GM19463 (cell line): ENCODE measurements around the gene OR4L1.
"Not testable (repeated sequence)": the region's sequence is repeated elsewhere in the genome, so short reads cannot be mapped to it uniquely, and the experiment has no call there.

ENCODE experiments used
- ATAC-seq: cut with Tn5 transposase; IDR thresholded peaks from one replicate; pipeline ENCODE4 v1.9.1; 2021; ENCODE audit warnings: mild to moderate bottlenecking, moderate library complexity; ENCODE audit not compliant: unreplicated experiment

Gene OR4L1, protein sequence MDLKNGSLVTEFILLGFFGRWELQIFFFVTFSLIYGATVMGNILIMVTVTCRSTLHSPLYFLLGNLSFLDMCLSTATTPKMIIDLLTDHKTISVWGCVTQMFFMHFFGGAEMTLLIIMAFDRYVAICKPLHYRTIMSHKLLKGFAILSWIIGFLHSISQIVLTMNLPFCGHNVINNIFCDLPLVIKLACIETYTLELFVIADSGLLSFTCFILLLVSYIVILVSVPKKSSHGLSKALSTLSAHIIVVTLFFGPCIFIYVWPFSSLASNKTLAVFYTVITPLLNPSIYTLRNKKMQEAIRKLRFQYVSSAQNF

DNA sequence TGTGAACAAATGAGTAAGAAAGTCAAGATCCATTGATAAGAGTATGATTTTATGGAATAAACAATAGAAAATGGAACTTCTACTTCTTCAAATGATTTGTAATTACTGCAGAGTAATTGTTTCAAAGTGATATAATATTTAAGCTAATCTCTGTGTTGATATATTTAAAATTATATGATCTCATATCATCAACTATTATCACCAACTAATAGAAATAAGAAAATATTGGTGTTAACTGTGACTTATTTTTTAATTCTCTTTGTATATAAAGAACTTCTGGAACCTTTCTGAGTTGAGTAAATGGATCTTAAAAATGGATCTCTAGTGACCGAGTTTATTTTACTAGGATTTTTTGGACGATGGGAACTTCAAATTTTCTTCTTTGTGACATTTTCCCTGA, at the start of gene OR4L1:
Gene OR4L1 (plus strand): TSS at position 301 of the 400 bp plus-strand sequence. CDS start 0 bp downstream, at position 301.
- no peak for ATAC-seq

DNA sequence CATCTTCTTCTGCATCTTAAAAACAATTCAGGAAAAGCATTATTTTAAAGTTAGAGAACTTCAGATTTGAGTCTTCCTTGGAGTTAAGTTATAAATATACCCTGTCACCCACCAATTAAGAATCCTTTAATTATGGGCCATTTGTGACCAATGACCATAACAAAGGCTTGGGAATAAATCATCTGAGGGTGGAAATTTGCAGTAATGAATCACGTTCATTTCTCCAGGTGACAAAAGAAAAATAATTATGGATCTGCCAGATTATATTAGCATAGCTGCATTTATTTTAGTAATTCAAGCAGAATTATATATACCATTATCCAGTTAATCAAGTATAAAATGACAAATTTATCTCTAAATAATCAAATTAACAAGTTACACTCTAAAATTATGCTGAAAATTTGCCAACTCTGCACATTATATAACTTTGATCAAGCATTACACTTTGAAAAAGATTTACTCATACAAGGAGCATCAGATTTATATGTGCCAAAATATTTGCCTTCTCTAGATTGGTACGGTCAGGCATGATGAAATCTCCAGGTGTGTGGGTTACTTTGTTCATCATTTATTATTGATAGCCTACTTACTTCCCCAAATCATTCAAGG, 40.5 kb upstream of the OR4L1 start, which contains the start of gene OR4K14:
Gene OR4K14 (minus strand): TSS at position 51 of the 609 bp plus-strand sequence. CDS start 4,114 bp downstream, outside the sequence.
- no peak for ATAC-seq

DNA sequence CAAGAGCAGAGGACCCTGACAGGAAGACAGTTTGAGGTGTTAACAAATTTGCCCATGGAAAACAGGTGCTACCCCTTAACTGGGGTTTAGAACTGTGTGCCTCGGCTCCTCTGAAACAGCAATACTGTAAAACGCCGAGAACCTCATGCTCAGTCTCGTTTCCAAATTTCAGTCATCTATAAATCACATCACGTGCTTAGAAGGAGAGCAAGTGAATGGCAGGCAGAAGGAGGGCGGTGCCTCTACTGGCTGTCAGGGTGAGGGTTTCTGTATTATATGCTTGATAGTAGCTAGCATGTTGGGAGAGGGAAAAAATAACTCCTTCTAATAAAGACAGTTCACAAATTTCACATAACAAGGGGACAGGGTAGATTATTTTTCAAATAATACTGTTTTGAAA, 28.8 kb upstream of the OR4L1 start:
- no peak for ATAC-seq

DNA sequence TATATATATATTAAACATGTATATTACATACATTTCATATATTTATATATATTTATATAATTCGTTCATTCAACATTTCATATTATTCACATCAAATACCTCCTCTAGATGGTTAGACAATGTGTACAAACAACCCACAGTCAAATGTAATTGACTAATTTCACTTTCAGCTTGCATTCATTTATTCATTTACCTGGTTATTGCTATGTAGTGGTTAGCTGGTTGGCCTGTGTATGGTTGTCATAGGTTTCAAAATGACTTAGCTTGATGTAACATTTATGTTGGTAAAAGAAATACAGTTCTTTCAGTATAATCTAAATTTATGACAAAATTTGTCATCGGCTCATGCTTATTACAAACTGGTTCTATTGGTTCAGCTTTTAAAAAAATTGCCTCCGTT, 24.4 kb upstream of the OR4L1 start:
- ATAC-seq: no peak

DNA sequence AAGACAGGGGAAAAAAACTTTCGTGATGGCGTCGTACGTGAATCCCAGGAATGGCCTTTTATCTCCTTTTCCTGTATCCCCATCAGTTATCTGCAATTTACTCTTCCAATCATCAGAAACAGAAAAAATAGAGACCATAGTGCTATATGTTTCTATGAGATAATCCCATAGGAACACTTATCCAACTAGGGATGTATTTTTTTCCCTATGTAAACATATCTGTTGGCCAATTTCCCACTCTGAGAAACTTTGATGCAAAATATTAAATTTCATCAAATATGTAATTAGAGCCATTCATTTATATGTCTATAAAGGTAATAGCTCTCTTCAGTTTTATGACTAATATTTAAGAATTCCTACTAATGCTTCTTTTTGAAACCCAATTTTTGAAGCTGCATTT, 23.9 kb upstream of the OR4L1 start, which contains the start of gene OR4K13:
Gene OR4K13 (minus strand): TSS at position 101 of the 400 bp plus-strand sequence. CDS start 1,280 bp downstream, outside the sequence.
- no peak for ATAC-seq

DNA sequence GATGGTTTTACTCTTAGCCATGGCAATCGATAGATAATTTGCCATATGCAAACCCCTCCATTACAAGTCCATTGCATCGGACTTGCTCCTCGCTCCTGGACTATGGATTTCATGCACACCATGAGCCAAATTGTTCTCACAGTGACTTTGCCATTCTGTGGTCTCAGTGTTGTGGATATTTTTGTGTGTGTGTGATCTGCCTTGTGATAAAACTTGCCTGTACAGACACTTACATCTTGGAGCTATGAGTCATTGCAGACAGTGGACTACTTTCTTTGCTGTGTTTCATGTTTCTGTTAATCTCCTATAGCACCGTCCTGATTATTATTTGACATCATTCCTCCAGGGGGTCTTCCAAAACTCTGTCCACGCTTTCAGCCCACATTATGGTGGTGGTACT, 15.6 kb upstream of the OR4L1 start:
- ATAC-seq: no peak

DNA sequence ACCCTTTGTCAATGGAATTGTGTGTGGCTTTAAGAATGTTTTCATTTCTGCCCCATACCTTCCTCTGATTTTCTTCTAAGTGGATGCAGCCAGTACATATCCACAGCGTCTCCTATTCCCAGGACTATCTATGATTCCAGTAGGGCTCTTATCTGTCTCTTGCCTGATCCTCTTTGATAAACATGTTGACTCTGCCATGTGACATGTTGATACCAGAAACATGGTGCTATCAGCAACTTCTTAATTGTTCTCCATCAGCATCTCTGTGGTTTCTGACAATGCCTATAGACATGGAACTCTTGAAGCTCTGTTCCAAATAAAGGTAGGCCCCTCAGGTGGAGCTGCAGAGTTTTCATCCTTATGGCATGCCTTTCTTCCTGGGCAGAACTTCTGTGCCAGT, 11.6 kb upstream of the OR4L1 start:
- no peak for ATAC-seq

DNA sequence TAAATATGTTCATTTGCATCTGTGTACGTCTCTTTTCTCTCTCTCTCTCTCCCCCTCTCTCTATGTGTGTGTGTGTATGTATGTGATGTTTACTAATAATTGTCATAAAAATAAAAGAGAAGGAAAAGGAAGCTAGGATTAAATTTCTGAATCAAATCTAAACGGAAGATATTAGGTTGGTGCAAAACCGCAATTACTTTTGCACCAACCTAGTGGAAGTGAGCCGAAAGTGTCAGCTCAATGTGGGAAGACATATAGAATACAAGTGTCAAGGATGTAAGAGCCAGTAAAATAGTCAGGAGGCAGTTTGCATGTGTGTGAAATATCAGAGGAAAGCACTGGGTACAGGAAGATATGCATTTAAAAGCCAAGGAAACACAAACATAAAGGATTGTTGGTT, 32.2 kb downstream of the OR4L1 start:
- ATAC-seq: no peak

DNA sequence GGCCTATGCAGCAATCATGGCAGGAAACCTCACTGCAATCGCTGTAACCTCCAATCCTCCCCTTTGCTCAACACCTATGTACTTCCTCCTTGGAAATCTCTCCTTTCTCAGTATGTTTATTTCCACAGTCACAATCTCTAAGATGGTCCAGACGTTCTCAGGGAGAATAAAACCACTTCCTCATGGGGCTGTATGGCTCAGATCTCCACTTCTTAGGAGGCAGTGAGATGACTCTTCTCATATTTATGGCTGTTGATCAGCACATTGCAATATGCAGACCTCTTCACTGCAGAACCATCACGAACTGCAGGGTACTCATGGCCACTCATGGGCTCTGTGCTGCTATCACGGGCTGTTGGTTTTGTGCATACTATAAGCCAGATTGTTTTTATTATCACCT, 33.6 kb downstream of the OR4L1 start:
- ATAC-seq: no peak

DNA sequence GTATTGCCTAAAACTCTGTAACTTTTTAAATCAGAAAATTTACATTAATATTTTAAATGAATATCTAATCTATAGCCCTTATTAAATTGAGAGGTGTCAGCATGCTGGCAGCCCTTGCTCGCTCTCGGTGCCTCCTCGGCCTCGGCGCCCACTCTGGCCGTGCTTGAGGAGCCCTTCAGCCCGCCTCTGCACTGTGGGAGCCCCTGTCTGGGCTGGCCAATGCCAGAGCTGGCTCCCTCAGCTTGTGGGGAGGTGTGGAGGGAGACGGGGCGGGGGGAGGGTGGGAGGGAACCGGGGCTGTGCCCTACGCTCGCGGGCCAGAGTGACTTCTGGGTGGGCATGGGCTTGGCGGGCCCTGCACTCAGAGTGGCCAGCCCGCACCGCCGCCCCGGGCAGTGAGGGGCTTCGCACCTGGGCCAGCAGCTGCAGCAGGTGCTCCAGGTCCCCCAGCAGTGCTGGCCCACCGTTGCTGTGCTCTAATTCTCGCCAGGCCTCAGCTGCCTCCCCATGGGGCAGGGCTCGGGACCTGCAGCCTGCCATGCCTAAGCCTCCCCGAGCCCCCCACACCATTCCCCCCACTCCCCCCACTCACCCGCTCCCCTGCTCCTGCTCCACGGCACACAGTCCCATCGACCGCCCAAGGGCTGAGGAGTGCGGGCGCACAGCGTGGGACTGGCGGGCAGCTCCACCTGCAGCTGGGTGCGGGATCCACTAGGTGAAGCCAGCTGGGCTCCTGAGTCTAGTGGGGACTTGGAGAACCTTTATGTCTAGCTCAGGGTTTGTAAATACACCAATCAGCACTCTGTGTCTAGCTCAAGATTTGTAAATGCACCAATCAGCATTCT, 39.3 kb downstream of the OR4L1 start:
- ATAC-seq: not testable (repeated sequence)

DNA sequence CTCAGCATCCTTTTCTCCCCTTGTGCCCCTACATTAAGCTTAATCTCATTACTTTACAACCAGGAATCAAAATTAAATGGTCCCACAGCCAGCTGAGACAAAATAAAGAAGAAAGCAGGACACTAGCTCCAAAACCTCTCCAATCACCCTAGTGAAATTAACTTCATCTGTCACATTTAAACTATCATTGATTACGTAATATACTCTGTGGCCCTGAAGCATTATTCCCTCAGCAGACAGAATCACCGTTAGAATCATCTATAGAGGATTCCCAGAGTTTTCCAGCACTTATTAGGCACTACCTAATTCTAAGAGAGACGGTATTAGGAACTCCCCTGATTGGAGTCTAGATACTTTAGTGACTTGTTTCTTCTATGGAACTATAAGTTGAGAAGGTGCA, 50.6 kb downstream of the OR4L1 start, which contains the start of gene OR4K17:
Gene OR4K17 (plus strand): TSS at position 302 of the 400 bp plus-strand sequence. CDS start 6,761 bp downstream, outside the sequence.
- no peak for ATAC-seq
